SK-N-SH (cell line): ENCODE results near the gene KRT6B. TPM values are rescaled to one million over a fixed set of nuclear protein-coding genes. Genes with fewer than 3 reads are reported as not detected.

Experiments
- CTCF ChIA-PET: fragments of 300-600, 350-600 bp; formaldehyde crosslinking; extraction: SDS; loops from one replicate; lab custom pipeline; 2021; lab: Yijun Ruan, JAX
- POLR2A ChIA-PET: fragments of 350-600 bp; sonication (Branson Sonifier 250); formaldehyde crosslinking; extraction: SDS; loops from one replicate; lab custom pipeline; 2020; ENCODE audit warnings: antibody characterized with exemption, inconsistent platforms; lab: Yijun Ruan, JAX
- DNase-seq: peaks from one replicate; pipeline ENCODE4 v3.0.0; 2012
- H2AFZ ChIP-seq: fragments of 200-600 bp; sonication (generic); 2 replicates; pipeline ENCODE4 v1.8.1; 2016; ENCODE audit warnings: antibody characterized with exemption, mild to moderate bottlenecking, low read depth
- H3F3A ChIP-seq: fragments of 200-600 bp; sonication (generic); replicated peaks from 2 replicates; pipeline ENCODE3; 2016; ENCODE audit warnings: antibody characterized with exemption, mild to moderate bottlenecking; ENCODE audit not compliant: insufficient read depth
- H3K27ac ChIP-seq, 2 experiments: fragments of 200-500 bp in 1 of 2; fragments of 200-600 bp in 1 of 2; sonication (Bioruptor generic) in 1 of 2; sonication (generic), shearing (Covaris generic) in 1 of 2; 2 replicates each; pipeline versions ENCODE4 v1.5.1 to v1.6.1; 2014 to 2016; ENCODE audit warnings: low read depth in 2 of 2, inconsistent platforms in 1 of 2, low read length in 1 of 2, mild to moderate bottlenecking in 1 of 2, mixed read lengths in 1 of 2
- H3K27me3 ChIP-seq: fragments of 200-600 bp; sonication (generic), shearing (Covaris generic); 2 replicates; pipeline ENCODE4 v1.6.1; 2016; ENCODE audit warnings: mixed run types; ENCODE audit not compliant: insufficient read depth
- H3K36me3 ChIP-seq, 2 experiments: fragments of 200-500 bp in 1 of 2; fragments of 200-600 bp in 1 of 2; sonication (Bioruptor generic) in 1 of 2; sonication (generic) in 1 of 2; replicated peaks in 1 of 2; 2 replicates each; pipeline versions ENCODE3 to v1.5.1; 2014 to 2016; ENCODE audit warnings: low read length in 1 of 2, mild to moderate bottlenecking in 1 of 2; ENCODE audit not compliant: insufficient read depth in 2 of 2, control insufficient read depth in 1 of 2
- H3K4me1 ChIP-seq, 2 experiments: fragments of 200-500 bp in 1 of 2; fragments of 200-600 bp in 1 of 2; sonication (Bioruptor generic) in 1 of 2; sonication (generic), shearing (Covaris generic) in 1 of 2; 2 replicates each; pipeline versions ENCODE4 v1.5.1 to v1.6.1; 2014 to 2016; ENCODE audit warnings: low read depth in 1 of 2, low read length in 1 of 2, mixed run types in 1 of 2; ENCODE audit not compliant: insufficient read depth in 2 of 2, control insufficient read depth in 1 of 2
- H3K4me2 ChIP-seq: fragments of 200-600 bp; sonication (generic), shearing (Covaris generic); 2 replicates; pipeline ENCODE4 v1.6.1; 2017; ENCODE audit warnings: mixed run types
- H3K4me3 ChIP-seq, 2 experiments: fragments of 200-500 bp in 1 of 2; fragments of 200-600 bp in 1 of 2; sonication (Bioruptor generic) in 1 of 2; sonication (generic), shearing (Covaris generic) in 1 of 2; 2 replicates each; pipeline versions ENCODE4 v1.5.1 to v1.8.1; 2014 to 2016; ENCODE audit warnings: low read depth in 2 of 2, inconsistent platforms in 1 of 2, low read length in 1 of 2, mild to moderate bottlenecking in 1 of 2, mixed read lengths in 1 of 2, moderate library complexity in 1 of 2
- H3K79me2 ChIP-seq: fragments of 200-600 bp; sonication (generic); 2 replicates; pipeline ENCODE4 v1.8.1; 2017; ENCODE audit warnings: mild to moderate bottlenecking; ENCODE audit not compliant: insufficient read depth
- H3K9ac ChIP-seq: fragments of 200-600 bp; sonication (generic); 2 replicates; pipeline ENCODE4 v1.6.1; 2017; ENCODE audit warnings: mixed run types
- H3K9me2 ChIP-seq: fragments of 200-600 bp; sonication (generic); 2 replicates; pipeline ENCODE4 v1.6.1; 2017; ENCODE audit warnings: mixed run types
- H3K9me3 ChIP-seq: fragments of 200-600 bp; sonication (generic); 2 replicates; pipeline ENCODE4 v1.6.1; 2017; ENCODE audit warnings: mixed run types, mild to moderate bottlenecking, moderate library complexity
- H4K20me1 ChIP-seq: fragments of 200-600 bp; sonication (generic); 2 replicates; pipeline ENCODE4 v1.6.1; 2017; ENCODE audit warnings: mild to moderate bottlenecking, mixed run types; ENCODE audit not compliant: insufficient read depth
- EZH2phosphoT487 ChIP-seq: fragments of 200-600 bp; sonication (generic); IDR thresholded peaks from 2 replicates; pipeline ENCODE4 v1.6.1; 2017; ENCODE audit warnings: low read depth, mixed run types, mild to moderate bottlenecking, antibody characterized with exemption, moderate library complexity, borderline replicate concordance
- NFIC ChIP-seq: IDR thresholded peaks from 2 replicates; pipeline ENCODE4 v1.4.0; 2012; ENCODE audit warnings: borderline replicate concordance
- RCOR1 ChIP-seq: fragments of 150-350 bp; IDR thresholded peaks from 2 replicates; pipeline ENCODE4 v1.6.1; 2017; ENCODE audit warnings: antibody characterized with exemption, low read length
- SIN3A ChIP-seq: IDR thresholded peaks from 2 replicates; pipeline ENCODE4 v1.6.1; 2012; ENCODE audit warnings: low read depth, mild to moderate bottlenecking, low read length, moderate library complexity, borderline replicate concordance
- TAF1 ChIP-seq: IDR thresholded peaks from 2 replicates; pipeline ENCODE4 v1.6.1; 2012; ENCODE audit warnings: low read depth, mild to moderate bottlenecking, low read length, moderate library complexity, borderline replicate concordance
- WGBS: methylation state at CpG from one replicate; pipeline ENCODE4 v1.1.6; 2017; ENCODE audit warnings: low lambda C conversion rate; 5-methylcytosine and 5-hydroxymethylcytosine counted together
- polyA plus RNA-seq, 3 experiments: library from polyadenylated mRNA; depleted of rRNA; stranded (reverse); fragments of >200 nt; gene quantifications; 2 replicates each; pipeline ENCODE4 v1.2.3, GENCODE V29; 2012
- TF ChIP-seq, protein P1 (sequence below): IDR thresholded peaks from 2 replicates; pipeline ENCODE4; 2012
- TF ChIP-seq, protein P2 (sequence below): IDR thresholded peaks from 2 replicates; pipeline ENCODE4 v1.6.1; 2012; ENCODE audit warnings: mild to moderate bottlenecking, low read depth, low read length, moderate library complexity
- TF ChIP-seq, protein P3 (sequence below): fragments of 150-350 bp; IDR thresholded peaks from 2 replicates; pipeline ENCODE4 v1.6.1; 2017; ENCODE audit warnings: antibody characterized with exemption, low read length, low read depth, borderline replicate concordance
- TF ChIP-seq, protein P4 (sequence below): fragments of 200-600 bp; sonication (generic); IDR thresholded peaks from 2 replicates; pipeline ENCODE4 v1.6.1; 2017; ENCODE audit warnings: antibody characterized with exemption, mild to moderate bottlenecking, moderate library complexity

KRT6B gene
- polyA plus RNA-seq, 1 of the 3 experiments (the other 2 are of a cell fraction), result not detected

DNA sequence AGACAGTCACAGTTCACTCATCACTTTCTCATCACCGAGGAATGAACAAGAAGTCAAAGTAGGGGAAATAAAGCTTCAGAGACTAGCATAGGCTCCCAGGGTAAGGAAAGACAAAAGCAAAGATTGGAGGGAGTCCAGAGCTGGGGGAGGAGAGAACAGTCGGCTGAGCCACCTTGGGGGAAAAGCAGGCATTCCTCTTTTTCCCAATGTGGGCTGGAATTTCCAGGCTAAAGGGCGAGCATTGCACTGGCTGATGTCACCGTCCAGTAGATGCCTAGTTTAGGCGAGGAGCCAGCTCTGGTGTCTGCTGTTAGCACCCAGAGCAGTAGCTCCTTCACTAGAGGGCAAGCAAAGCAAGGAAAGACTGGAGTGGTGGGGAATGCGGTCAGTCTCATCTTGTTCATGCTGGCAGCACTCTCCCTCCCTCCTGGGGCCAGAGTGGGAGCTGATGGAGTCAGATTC, 9.3 kb downstream of the KRT6B start:
- CTCF ChIA-PET, result no interaction called here

DNA sequence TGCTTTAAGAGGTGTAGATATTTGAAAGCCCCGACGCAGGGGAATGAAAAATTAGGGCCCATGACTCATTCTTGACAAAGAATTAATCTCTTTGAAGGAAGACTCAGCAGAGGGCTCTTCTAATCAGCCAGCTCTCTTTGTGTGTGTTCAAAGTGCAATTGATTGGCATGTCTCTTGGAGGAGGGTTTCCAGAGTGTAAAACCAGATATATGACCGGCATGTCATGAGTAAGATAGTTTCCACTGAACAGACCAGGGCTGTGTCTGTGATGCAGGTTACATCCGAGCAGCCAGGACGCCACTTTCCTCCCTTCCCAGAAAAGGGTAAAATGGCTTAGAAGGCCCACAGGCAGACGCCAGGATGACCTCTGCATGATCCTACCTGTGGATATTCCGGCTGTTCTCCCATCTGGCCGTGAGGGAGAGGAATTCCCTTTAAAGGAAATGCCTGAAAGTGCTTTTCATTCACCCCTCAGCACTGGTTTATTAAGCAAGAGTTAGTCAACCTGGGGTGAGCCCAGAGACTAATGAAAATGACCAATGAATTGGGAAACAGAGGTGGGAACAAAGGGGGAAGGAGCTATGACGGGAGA, 10.5 kb downstream of the KRT6B start:
- Histone ChIP-seq H3K9me2 (no peaks in the 10 kb centered on the region), H4K20me1 (no peaks in the 10 kb centered on the region), H2AFZ (peak overlapping the region; percentile 12; the same call in 1 of the 2 replicates), H3K36me3 (no peaks in the 10 kb centered on the region), H3K4me3 (no peak overlapping the region), H3F3A (peaks cover 23% of the 10 kb centered on the region), H3K9me3 (no peaks in the 10 kb centered on the region), H3K4me1 (peaks cover 0 to 13% of the 10 kb centered on the region in 2 experiments; a peak in 2 of 4 replicates), H3K27ac (peak overlapping the region in 1 of 2 experiments; percentile 72; a peak in 2 of 4 replicates), H3K27me3 (peaks cover 9% of the 10 kb centered on the region; the same call in 1 of the 2 replicates), H3K9ac (peak overlapping the region; percentile 44), H3K79me2 (no peaks in the 10 kb centered on the region), H3K4me2 (peak overlapping the region; percentile 38)
- ChIA-PET CTCF (interaction anchor here (1.0 kb wide), 1 partner anchor 305 kb away, joined by 3 read pairs; no protein-coding TSS in a partner anchor), POLR2A (no interaction called here)
- TF ChIP-seq, protein P1, sequence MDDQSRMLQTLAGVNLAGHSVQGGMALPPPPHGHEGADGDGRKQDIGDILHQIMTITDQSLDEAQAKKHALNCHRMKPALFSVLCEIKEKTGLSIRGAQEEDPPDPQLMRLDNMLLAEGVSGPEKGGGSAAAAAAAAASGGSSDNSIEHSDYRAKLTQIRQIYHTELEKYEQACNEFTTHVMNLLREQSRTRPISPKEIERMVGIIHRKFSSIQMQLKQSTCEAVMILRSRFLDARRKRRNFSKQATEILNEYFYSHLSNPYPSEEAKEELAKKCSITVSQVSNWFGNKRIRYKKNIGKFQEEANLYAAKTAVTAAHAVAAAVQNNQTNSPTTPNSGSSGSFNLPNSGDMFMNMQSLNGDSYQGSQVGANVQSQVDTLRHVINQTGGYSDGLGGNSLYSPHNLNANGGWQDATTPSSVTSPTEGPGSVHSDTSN, result no peak
- TF ChIP-seq TAF1, result no peak
- TF ChIP-seq, protein P2, sequence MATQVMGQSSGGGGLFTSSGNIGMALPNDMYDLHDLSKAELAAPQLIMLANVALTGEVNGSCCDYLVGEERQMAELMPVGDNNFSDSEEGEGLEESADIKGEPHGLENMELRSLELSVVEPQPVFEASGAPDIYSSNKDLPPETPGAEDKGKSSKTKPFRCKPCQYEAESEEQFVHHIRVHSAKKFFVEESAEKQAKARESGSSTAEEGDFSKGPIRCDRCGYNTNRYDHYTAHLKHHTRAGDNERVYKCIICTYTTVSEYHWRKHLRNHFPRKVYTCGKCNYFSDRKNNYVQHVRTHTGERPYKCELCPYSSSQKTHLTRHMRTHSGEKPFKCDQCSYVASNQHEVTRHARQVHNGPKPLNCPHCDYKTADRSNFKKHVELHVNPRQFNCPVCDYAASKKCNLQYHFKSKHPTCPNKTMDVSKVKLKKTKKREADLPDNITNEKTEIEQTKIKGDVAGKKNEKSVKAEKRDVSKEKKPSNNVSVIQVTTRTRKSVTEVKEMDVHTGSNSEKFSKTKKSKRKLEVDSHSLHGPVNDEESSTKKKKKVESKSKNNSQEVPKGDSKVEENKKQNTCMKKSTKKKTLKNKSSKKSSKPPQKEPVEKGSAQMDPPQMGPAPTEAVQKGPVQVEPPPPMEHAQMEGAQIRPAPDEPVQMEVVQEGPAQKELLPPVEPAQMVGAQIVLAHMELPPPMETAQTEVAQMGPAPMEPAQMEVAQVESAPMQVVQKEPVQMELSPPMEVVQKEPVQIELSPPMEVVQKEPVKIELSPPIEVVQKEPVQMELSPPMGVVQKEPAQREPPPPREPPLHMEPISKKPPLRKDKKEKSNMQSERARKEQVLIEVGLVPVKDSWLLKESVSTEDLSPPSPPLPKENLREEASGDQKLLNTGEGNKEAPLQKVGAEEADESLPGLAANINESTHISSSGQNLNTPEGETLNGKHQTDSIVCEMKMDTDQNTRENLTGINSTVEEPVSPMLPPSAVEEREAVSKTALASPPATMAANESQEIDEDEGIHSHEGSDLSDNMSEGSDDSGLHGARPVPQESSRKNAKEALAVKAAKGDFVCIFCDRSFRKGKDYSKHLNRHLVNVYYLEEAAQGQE, result no peak
- TF ChIP-seq, protein P3, sequence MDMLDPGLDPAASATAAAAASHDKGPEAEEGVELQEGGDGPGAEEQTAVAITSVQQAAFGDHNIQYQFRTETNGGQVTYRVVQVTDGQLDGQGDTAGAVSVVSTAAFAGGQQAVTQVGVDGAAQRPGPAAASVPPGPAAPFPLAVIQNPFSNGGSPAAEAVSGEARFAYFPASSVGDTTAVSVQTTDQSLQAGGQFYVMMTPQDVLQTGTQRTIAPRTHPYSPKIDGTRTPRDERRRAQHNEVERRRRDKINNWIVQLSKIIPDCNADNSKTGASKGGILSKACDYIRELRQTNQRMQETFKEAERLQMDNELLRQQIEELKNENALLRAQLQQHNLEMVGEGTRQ, result no peak
- TF ChIP-seq EZH2phosphoT487, result no peak
- no peak for TF ChIP-seq RCOR1
- TF ChIP-seq SIN3A, result no peak
- DNase-seq, result no peak
- WGBS, result 28% methylated on average over 9 of the region's 9 CpGs

More for the DNA sequence above, 9.3 kb downstream of the KRT6B start:
- no peaks in the 10 kb centered on the region for H3K79me2 ChIP-seq
- peak overlapping the region in 1 of 2 experiments; percentile 72; a peak in 2 of 4 replicates for H3K27ac ChIP-seq
- WGBS, result 22% methylated on average over 6 of the region's 6 CpGs
- TF ChIP-seq RCOR1 (no peak), NFIC (0 out of 2 replicates have a peak, but pooled peaks have one; percentile 20), TAF1 (no peak)
- TF ChIP-seq, protein P4, sequence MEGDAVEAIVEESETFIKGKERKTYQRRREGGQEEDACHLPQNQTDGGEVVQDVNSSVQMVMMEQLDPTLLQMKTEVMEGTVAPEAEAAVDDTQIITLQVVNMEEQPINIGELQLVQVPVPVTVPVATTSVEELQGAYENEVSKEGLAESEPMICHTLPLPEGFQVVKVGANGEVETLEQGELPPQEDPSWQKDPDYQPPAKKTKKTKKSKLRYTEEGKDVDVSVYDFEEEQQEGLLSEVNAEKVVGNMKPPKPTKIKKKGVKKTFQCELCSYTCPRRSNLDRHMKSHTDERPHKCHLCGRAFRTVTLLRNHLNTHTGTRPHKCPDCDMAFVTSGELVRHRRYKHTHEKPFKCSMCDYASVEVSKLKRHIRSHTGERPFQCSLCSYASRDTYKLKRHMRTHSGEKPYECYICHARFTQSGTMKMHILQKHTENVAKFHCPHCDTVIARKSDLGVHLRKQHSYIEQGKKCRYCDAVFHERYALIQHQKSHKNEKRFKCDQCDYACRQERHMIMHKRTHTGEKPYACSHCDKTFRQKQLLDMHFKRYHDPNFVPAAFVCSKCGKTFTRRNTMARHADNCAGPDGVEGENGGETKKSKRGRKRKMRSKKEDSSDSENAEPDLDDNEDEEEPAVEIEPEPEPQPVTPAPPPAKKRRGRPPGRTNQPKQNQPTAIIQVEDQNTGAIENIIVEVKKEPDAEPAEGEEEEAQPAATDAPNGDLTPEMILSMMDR, result peak; percentile 21
- H3K9me3 ChIP-seq, result no peaks in the 10 kb centered on the region
- peaks cover 23% of the 10 kb centered on the region for H3F3A ChIP-seq
- POLR2A ChIA-PET, result no interaction called here
- H2AFZ ChIP-seq, result no peak overlapping the region
- peak overlapping the region; percentile 2; the same call in 1 of the 2 replicates for H3K9ac ChIP-seq
- peaks cover 17% of the 10 kb centered on the region; the same call in 1 of the 2 replicates for H3K27me3 ChIP-seq
- H3K36me3 ChIP-seq, result no peaks in the 10 kb centered on the region
- peaks cover 0 to 13% of the 10 kb centered on the region in 2 experiments; a peak in 2 of 4 replicates for H3K4me1 ChIP-seq
- H4K20me1 ChIP-seq, result no peaks in the 10 kb centered on the region
- H3K4me2 ChIP-seq, result peak overlapping the region; percentile 38
- no peak for DNase-seq
- no peaks in the 10 kb centered on the region for H3K9me2 ChIP-seq
- H3K4me3 ChIP-seq, result no peak overlapping the region
